Measurements from ENCODE around the gene USH2A.

USH2A gene

GRCh38 chr1:216238844-216239243 is 184.4 kb downstream of the USH2A start:
- Histone ChIP-seq H3K4me1 (ENCODE audit: insufficient read depth, low read length) (no peaks in the 10 kb centered on the region), H2AFZ (ENCODE audit: low read depth, low read length) (no peak overlapping the region), H3K27me3 (ENCODE audit: insufficient read depth, low read length) (no peaks in the 10 kb centered on the region), H3K36me3 (ENCODE audit: insufficient read depth, low read length) (no peaks in the 10 kb centered on the region), H3K4me3 (ENCODE audit: low read length) (no peak overlapping the region), H3K9me3 (ENCODE audit: low read length) (no peaks in the 10 kb centered on the region)

GRCh38 chr1:216237927-216238542 is 185.2 kb downstream of the USH2A start:
- H3K27me3 ChIP-seq (ENCODE audit: insufficient read depth, low read length), result no peaks in the 10 kb centered on the region
- no peak overlapping the region for H3K4me3 ChIP-seq (ENCODE audit: low read length)
- H3K4me1 ChIP-seq (ENCODE audit: insufficient read depth, low read length), result no peaks in the 10 kb centered on the region
- H3K9me3 ChIP-seq (ENCODE audit: low read length), result no peaks in the 10 kb centered on the region
- H3K36me3 ChIP-seq (ENCODE audit: insufficient read depth, low read length), result no peaks in the 10 kb centered on the region
- no peak overlapping the region for H2AFZ ChIP-seq (ENCODE audit: low read depth, low read length)

- no peaks in the 10 kb centered on the region for H3K27me3 ChIP-seq (ENCODE audit: insufficient read depth, low read length)
- no peaks in the 10 kb centered on the region for H3K9me3 ChIP-seq (ENCODE audit: low read length)
- no peak overlapping the region for H3K4me3 ChIP-seq (ENCODE audit: low read length)
- no peaks in the 10 kb centered on the region for H3K36me3 ChIP-seq (ENCODE audit: insufficient read depth, low read length)
- H3K4me1 ChIP-seq (ENCODE audit: insufficient read depth, low read length), result peaks cover 5% of the 10 kb centered on the region
- H2AFZ ChIP-seq (ENCODE audit: low read depth, low read length), result no peak overlapping the region
Observed at GRCh38 chr1:216224233-216224632, 199.0 kb downstream of the USH2A start.

- Histone ChIP-seq H2AFZ (ENCODE audit: low read depth, low read length) (no peak overlapping the region), H3K4me1 (ENCODE audit: insufficient read depth, low read length) (peaks cover 5% of the 10 kb centered on the region), H3K27me3 (ENCODE audit: insufficient read depth, low read length) (no peaks in the 10 kb centered on the region), H3K4me3 (ENCODE audit: low read length) (no peak overlapping the region), H3K36me3 (ENCODE audit: insufficient read depth, low read length) (no peaks in the 10 kb centered on the region), H3K9me3 (ENCODE audit: low read length) (no peaks in the 10 kb centered on the region)
Observed at GRCh38 chr1:216223486-216223885, 199.8 kb downstream of the USH2A start.

GRCh38 chr1:216222288-216222687 is 201.0 kb downstream of the USH2A start:
- Histone ChIP-seq H3K4me1 (ENCODE audit: insufficient read depth, low read length) (peaks cover 5% of the 10 kb centered on the region), H3K36me3 (ENCODE audit: insufficient read depth, low read length) (no peaks in the 10 kb centered on the region)

GRCh38 chr1:216221260-216221700 is 202.0 kb downstream of the USH2A start:
- Histone ChIP-seq H3K4me1 (ENCODE audit: insufficient read depth, low read length) (peaks cover 5% of the 10 kb centered on the region), H3K36me3 (ENCODE audit: insufficient read depth, low read length) (no peaks in the 10 kb centered on the region), H2AFZ (ENCODE audit: low read depth, low read length) (peak overlapping the region; percentile 35), H3K9me3 (ENCODE audit: low read length) (no peaks in the 10 kb centered on the region), H3K4me3 (ENCODE audit: low read length) (peak overlapping the region; percentile 55), H3K27me3 (ENCODE audit: insufficient read depth, low read length) (no peaks in the 10 kb centered on the region)

More at GRCh38 chr1:216222288-216222687, 201.0 kb downstream of the USH2A start:
- Histone ChIP-seq H3K27me3 (ENCODE audit: insufficient read depth, low read length) (no peaks in the 10 kb centered on the region), H2AFZ (ENCODE audit: low read depth, low read length) (peak overlapping the region; percentile 35), H3K9me3 (ENCODE audit: low read length) (no peaks in the 10 kb centered on the region), H3K4me3 (ENCODE audit: low read length) (no peak overlapping the region)

- no peaks in the 10 kb centered on the region for H3K9me3 ChIP-seq (ENCODE audit: low read length)
- H3K27me3 ChIP-seq (ENCODE audit: insufficient read depth, low read length), result no peaks in the 10 kb centered on the region
- H3K4me3 ChIP-seq (ENCODE audit: low read length), result no peak overlapping the region
- H3K36me3 ChIP-seq (ENCODE audit: insufficient read depth, low read length), result no peaks in the 10 kb centered on the region
- H3K4me1 ChIP-seq (ENCODE audit: insufficient read depth, low read length), result peaks cover 14% of the 10 kb centered on the region
- H2AFZ ChIP-seq (ENCODE audit: low read depth, low read length), result no peak overlapping the region
Observed at GRCh38 chr1:216216305-216216704, 206.9 kb downstream of the USH2A start.

- Histone ChIP-seq H3K4me3 (ENCODE audit: low read length) (no peak overlapping the region), H3K9me3 (ENCODE audit: low read length) (no peaks in the 10 kb centered on the region), H3K4me1 (ENCODE audit: insufficient read depth, low read length) (peaks cover 13% of the 10 kb centered on the region), H3K27me3 (ENCODE audit: insufficient read depth, low read length) (no peaks in the 10 kb centered on the region), H2AFZ (ENCODE audit: low read depth, low read length) (no peak overlapping the region), H3K36me3 (ENCODE audit: insufficient read depth, low read length) (no peaks in the 10 kb centered on the region)
Observed at GRCh38 chr1:216215169-216215568, 208.1 kb downstream of the USH2A start.

- no peaks in the 10 kb centered on the region for H3K9me3 ChIP-seq (ENCODE audit: low read length)
- H3K4me3 ChIP-seq (ENCODE audit: low read length), result no peak overlapping the region
- H3K4me1 ChIP-seq (ENCODE audit: insufficient read depth, low read length), result peaks cover 13% of the 10 kb centered on the region
- H3K27me3 ChIP-seq (ENCODE audit: insufficient read depth, low read length), result no peaks in the 10 kb centered on the region
- H2AFZ ChIP-seq (ENCODE audit: low read depth, low read length), result no peak overlapping the region
- no peaks in the 10 kb centered on the region for H3K36me3 ChIP-seq (ENCODE audit: insufficient read depth, low read length)
Observed at GRCh38 chr1:216212826-216213225, 210.4 kb downstream of the USH2A start.

GRCh38 chr1:216210081-216210480 is 213.2 kb downstream of the USH2A start:
- no peak overlapping the region for H3K4me3 ChIP-seq (ENCODE audit: low read length)
- no peaks in the 10 kb centered on the region for H3K27me3 ChIP-seq (ENCODE audit: insufficient read depth, low read length)
- no peaks in the 10 kb centered on the region for H3K9me3 ChIP-seq (ENCODE audit: low read length)
- H3K36me3 ChIP-seq (ENCODE audit: insufficient read depth, low read length), result no peaks in the 10 kb centered on the region
- H3K4me1 ChIP-seq (ENCODE audit: insufficient read depth, low read length), result peaks cover 10% of the 10 kb centered on the region
- no peak overlapping the region for H2AFZ ChIP-seq (ENCODE audit: low read depth, low read length)

GRCh38 chr1:216209125-216209524 is 214.1 kb downstream of the USH2A start:
- H3K9me3 ChIP-seq (ENCODE audit: low read length), result no peaks in the 10 kb centered on the region
- no peaks in the 10 kb centered on the region for H3K36me3 ChIP-seq (ENCODE audit: insufficient read depth, low read length)
- H3K4me1 ChIP-seq (ENCODE audit: insufficient read depth, low read length), result peaks cover 10% of the 10 kb centered on the region
- no peaks in the 10 kb centered on the region for H3K27me3 ChIP-seq (ENCODE audit: insufficient read depth, low read length)
- no peak overlapping the region for H2AFZ ChIP-seq (ENCODE audit: low read depth, low read length)
- H3K4me3 ChIP-seq (ENCODE audit: low read length), result no peak overlapping the region

GRCh38 chr1:216207154-216207553 is 216.1 kb downstream of the USH2A start:
- no peaks in the 10 kb centered on the region for H3K27me3 ChIP-seq (ENCODE audit: insufficient read depth, low read length)
- H3K36me3 ChIP-seq (ENCODE audit: insufficient read depth, low read length), result no peaks in the 10 kb centered on the region
- no peak overlapping the region for H2AFZ ChIP-seq (ENCODE audit: low read depth, low read length)
- H3K4me3 ChIP-seq (ENCODE audit: low read length), result no peak overlapping the region
- H3K4me1 ChIP-seq (ENCODE audit: insufficient read depth, low read length), result peaks cover 8% of the 10 kb centered on the region
- no peaks in the 10 kb centered on the region for H3K9me3 ChIP-seq (ENCODE audit: low read length)

GRCh38 chr1:216205176-216205575 is 218.1 kb downstream of the USH2A start:
- Histone ChIP-seq H3K4me1 (ENCODE audit: insufficient read depth, low read length) (no peaks in the 10 kb centered on the region), H2AFZ (ENCODE audit: low read depth, low read length) (no peak overlapping the region), H3K27me3 (ENCODE audit: insufficient read depth, low read length) (no peaks in the 10 kb centered on the region), H3K9me3 (ENCODE audit: low read length) (no peaks in the 10 kb centered on the region), H3K36me3 (ENCODE audit: insufficient read depth, low read length) (no peaks in the 10 kb centered on the region), H3K4me3 (ENCODE audit: low read length) (no peak overlapping the region)

- H3K4me3 ChIP-seq (ENCODE audit: low read length), result no peak overlapping the region
- H2AFZ ChIP-seq (ENCODE audit: low read depth, low read length), result no peak overlapping the region
Observed at GRCh38 chr1:216201946-216202345, 221.3 kb downstream of the USH2A start.

More at GRCh38 chr1:216201946-216202345, 221.3 kb downstream of the USH2A start:
- no peaks in the 10 kb centered on the region for H3K27me3 ChIP-seq (ENCODE audit: insufficient read depth, low read length)
- no peaks in the 10 kb centered on the region for H3K4me1 ChIP-seq (ENCODE audit: insufficient read depth, low read length)
- H3K9me3 ChIP-seq (ENCODE audit: low read length), result no peaks in the 10 kb centered on the region
- H3K36me3 ChIP-seq (ENCODE audit: insufficient read depth, low read length), result no peaks in the 10 kb centered on the region
